H1 (cell line): ENCODE measurements around the gene CAPN9. TPM values are rescaled to one million over a fixed set of nuclear protein-coding genes. Genes with fewer than 3 reads are reported as not detected.

Experiments used
- CBX8 ChIP-seq: fragments of 300-800, 300-1000 bp; sonication (generic); IDR thresholded peaks from 2 replicates; pipeline ENCODE4 v1.7.1; 2016; ENCODE audit warnings: low read depth, low read length, borderline replicate concordance
- HDAC6 ChIP-seq: IDR thresholded peaks from one replicate; pipeline ENCODE4 v1.7.1; 2012; ENCODE audit warnings: low read depth, mild to moderate bottlenecking, inconsistent platforms, low read length, moderate library complexity
- MAFK ChIP-seq: IDR thresholded peaks from 2 replicates; pipeline ENCODE4 v1.6.1; 2012; ENCODE audit warnings: low read depth, mild to moderate bottlenecking, improper control_type of control experiment, low read length
- polyA plus RNA-seq, 7 experiments: library from polyadenylated mRNA; depleted of rRNA in 3 of 7; stranded (reverse) in 5 of 7; unstranded in 2 of 7; fragments of >200 nt in 5 of 7; fragments of 200-250 nt in 2 of 7; gene quantifications; 1 replicate in 5 of 7; 2 replicates in 1 of 7; 4 replicates in 1 of 7; pipeline versions ENCODE4 v1.2.1 to v1.2.3, GENCODE V29; 2011 to 2013; ENCODE audit warnings: missing spikeins in 2 of 7, mixed read lengths in 2 of 7
- total RNA-seq: library from RNA; stranded (reverse); fragmentation: NEBNext Ultra II Directional; extraction: Animal tissue kit (Norgen Biotek cat#: 25700); gene quantifications from 2 replicates; pipeline ENCODE4 v1.2.1, GENCODE V29; 2021

CAPN9 gene
- total and polyA plus RNA-seq, 2 of the 8 experiments (the other 6 are each of a cell fraction or from before 2014, with no cell fraction given), result 0.22 to 0.76 TPM

GRCh38 chr1:230757856-230758708, 10.9 kb downstream of the CAPN9 start (continued):
- no peak for TF ChIP-seq MAFK
- no peak for TF ChIP-seq CBX8
- no peak for TF ChIP-seq HDAC6
